COR-L47 (cell line): ENCODE results near the gene OOSP4B.
"Not testable (repeated sequence)": the region's sequence is repeated elsewhere in the genome, so short reads cannot be mapped to it uniquely, and the experiment has no call there.

Experiments
- DNase-seq: peaks from one replicate; lab custom pipeline; 2025; lab: John Stamatoyannopoulos, UW

Gene OOSP4B

GRCh38 chr11:60059521-60060240 is 42.7 kb downstream of the OOSP4B start:
- no peak for DNase-seq

- no peak for DNase-seq
Measured at GRCh38 chr11:60064111-60064510, 47.1 kb downstream of the OOSP4B start.

GRCh38 chr11:60065801-60066200 is 48.8 kb downstream of the OOSP4B start:
- DNase-seq = no peak

GRCh38 chr11:60069450-60069849 is 52.5 kb downstream of the OOSP4B start:
- no peak for DNase-seq

GRCh38 chr11:60071644-60072043 is 54.7 kb downstream of the OOSP4B start:
- DNase-seq = not testable (repeated sequence)

GRCh38 chr11:60077216-60077817 is 60.3 kb downstream of the OOSP4B start:
- no peak for DNase-seq

GRCh38 chr11:60077981-60078380 is 61.0 kb downstream of the OOSP4B start:
- DNase-seq = no peak

- DNase-seq = no peak
Measured at GRCh38 chr11:60078745-60079144, 61.8 kb downstream of the OOSP4B start.

GRCh38 chr11:60080535-60080934 is 63.6 kb downstream of the OOSP4B start:
- DNase-seq = no peak
